Hepatocyte (in vitro differentiated cells): ENCODE results near the gene FNDC1. TPM values are rescaled to one million over a fixed set of nuclear protein-coding genes. Genes with fewer than 3 reads are reported as not detected.

ENCODE experiments used
- DNase-seq: peaks from one replicate; pipeline ENCODE4 v3.0.0-alpha.2; 2016; ENCODE audit warnings: low spot score
- H2AFZ ChIP-seq: fragments of 200-600 bp; sonication (generic); 2 replicates; pipeline ENCODE4 v1.6.0; 2016; ENCODE audit warnings: antibody characterized with exemption, mild to moderate bottlenecking
- H3K27ac ChIP-seq: fragments of 200-600 bp; sonication (generic); 2 replicates; pipeline ENCODE4 v1.5.1; 2016; ENCODE audit warnings: mild to moderate bottlenecking
- H3K27me3 ChIP-seq: fragments of 200-600 bp; sonication (generic); 2 replicates; pipeline ENCODE4 v1.6.1; 2016
- H3K36me3 ChIP-seq: fragments of 200-600 bp; sonication (generic); replicated peaks from 2 replicates; pipeline ENCODE4 v1.5.1; 2016; ENCODE audit warnings: low read depth; ENCODE audit not compliant: insufficient read depth
- H3K4me1 ChIP-seq: fragments of 200-600 bp; sonication (generic); 2 replicates; pipeline ENCODE4 v1.5.1; 2016; ENCODE audit warnings: mild to moderate bottlenecking, moderate library complexity; ENCODE audit not compliant: insufficient read depth
- H3K4me2 ChIP-seq: fragments of 200-600 bp; sonication (generic); 2 replicates; pipeline ENCODE4 v1.6.0; 2016
- H3K4me3 ChIP-seq: fragments of 200-600 bp; sonication (generic); 2 replicates; pipeline ENCODE4 v1.5.1; 2016; ENCODE audit warnings: mild to moderate bottlenecking
- H3K79me2 ChIP-seq: fragments of 200-600 bp; sonication (generic); 2 replicates; pipeline ENCODE4 v1.6.0; 2017; ENCODE audit warnings: mild to moderate bottlenecking
- H3K9me2 ChIP-seq: fragments of 200-600 bp; sonication (generic); replicated peaks from 2 replicates; pipeline ENCODE4 v1.6.0; 2017; ENCODE audit warnings: mild to moderate bottlenecking; ENCODE audit not compliant: insufficient read depth
- H3K9me3 ChIP-seq: fragments of 200-600 bp; sonication (generic); 2 replicates; pipeline ENCODE4 v1.5.1; 2016; ENCODE audit warnings: low read depth, mild to moderate bottlenecking
- H4K20me1 ChIP-seq: fragments of 200-600 bp; sonication (generic); 2 replicates; pipeline ENCODE4 v1.6.0; 2016; ENCODE audit warnings: mild to moderate bottlenecking; ENCODE audit not compliant: insufficient read depth, poor library complexity, severe bottlenecking
- EZH2 ChIP-seq: fragments of 200-600 bp; sonication (generic); IDR thresholded peaks from 2 replicates; pipeline ENCODE4 v1.6.1; 2016; ENCODE audit warnings: antibody characterized with exemption, mild to moderate bottlenecking, borderline replicate concordance
- EZH2phosphoT487 ChIP-seq: fragments of 200-600 bp; sonication (generic); IDR thresholded peaks from one replicate; pipeline ENCODE4 v1.6.1; 2018; ENCODE audit warnings: antibody characterized with exemption, mild to moderate bottlenecking, low read depth, moderate library complexity; ENCODE audit not compliant: unreplicated experiment, severe bottlenecking
- WGBS: methylation state at CpG from one replicate; pipeline ENCODE4 v1.1.6; 2016; ENCODE audit warnings: low lambda C conversion rate; ENCODE audit errors: missing lambda C conversion rate; 5-methylcytosine and 5-hydroxymethylcytosine counted together
- polyA plus RNA-seq: library from polyadenylated mRNA; unstranded; fragments of >200 nt; fragmentation: Nextera tagmentation; extraction: Ambion mirVana; gene quantifications from 2 replicates; pipeline ENCODE4 v1.2.1, GENCODE V29; 2016
- total RNA-seq: library from RNA; depleted of rRNA; stranded (reverse); fragments of >200 nt; gene quantifications from 2 replicates; pipeline ENCODE4 v1.2.3, GENCODE V29; 2014
- TF ChIP-seq, protein P1 (sequence below): fragments of 200-600 bp; sonication (generic); IDR thresholded peaks from 2 replicates; pipeline ENCODE4 v1.5.1; 2016; ENCODE audit warnings: antibody characterized with exemption, mild to moderate bottlenecking; ENCODE audit not compliant: poor library complexity

Gene FNDC1
- total and polyA plus RNA-seq, 2 experiments from 2014 or later: 1.3 to 1.7 TPM

DNA sequence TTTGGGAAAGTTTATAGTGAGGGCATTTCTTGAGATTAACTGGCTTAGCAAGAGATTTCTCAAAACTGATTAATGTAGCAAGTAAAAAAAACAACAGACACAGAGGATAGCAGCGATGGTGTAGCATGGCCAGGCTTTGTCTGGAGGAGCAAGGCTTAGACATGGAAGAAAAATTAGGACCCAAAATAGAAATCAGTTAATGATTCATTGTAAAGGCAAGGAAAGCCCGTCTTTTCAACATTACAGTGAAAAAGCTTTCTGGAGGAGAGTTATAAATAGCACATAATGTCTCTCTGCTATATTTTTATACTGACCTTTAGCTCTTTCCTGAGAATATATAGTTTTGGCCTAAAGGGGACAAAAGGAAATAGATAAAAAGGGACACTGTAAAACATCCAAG, 45.1 kb downstream of the FNDC1 start:
- Histone ChIP-seq H3K27me3 (no peaks in the 10 kb centered on the region), H3K4me3 (no peak overlapping the region), H3K4me1 (no peaks in the 10 kb centered on the region), H3K9me3 (no peaks in the 10 kb centered on the region), H2AFZ (no peak overlapping the region), H3K27ac (no peak overlapping the region), H3K79me2 (no peaks in the 10 kb centered on the region), H3K4me2 (no peak overlapping the region), H3K36me3 (no peaks in the 10 kb centered on the region), H3K9me2 (no peaks in the 10 kb centered on the region), H4K20me1 (no peaks in the 10 kb centered on the region)
- WGBS: 79% methylated on average over 2 of the region's 2 CpGs
- TF ChIP-seq EZH2phosphoT487: no peak
- TF ChIP-seq, protein P1, sequence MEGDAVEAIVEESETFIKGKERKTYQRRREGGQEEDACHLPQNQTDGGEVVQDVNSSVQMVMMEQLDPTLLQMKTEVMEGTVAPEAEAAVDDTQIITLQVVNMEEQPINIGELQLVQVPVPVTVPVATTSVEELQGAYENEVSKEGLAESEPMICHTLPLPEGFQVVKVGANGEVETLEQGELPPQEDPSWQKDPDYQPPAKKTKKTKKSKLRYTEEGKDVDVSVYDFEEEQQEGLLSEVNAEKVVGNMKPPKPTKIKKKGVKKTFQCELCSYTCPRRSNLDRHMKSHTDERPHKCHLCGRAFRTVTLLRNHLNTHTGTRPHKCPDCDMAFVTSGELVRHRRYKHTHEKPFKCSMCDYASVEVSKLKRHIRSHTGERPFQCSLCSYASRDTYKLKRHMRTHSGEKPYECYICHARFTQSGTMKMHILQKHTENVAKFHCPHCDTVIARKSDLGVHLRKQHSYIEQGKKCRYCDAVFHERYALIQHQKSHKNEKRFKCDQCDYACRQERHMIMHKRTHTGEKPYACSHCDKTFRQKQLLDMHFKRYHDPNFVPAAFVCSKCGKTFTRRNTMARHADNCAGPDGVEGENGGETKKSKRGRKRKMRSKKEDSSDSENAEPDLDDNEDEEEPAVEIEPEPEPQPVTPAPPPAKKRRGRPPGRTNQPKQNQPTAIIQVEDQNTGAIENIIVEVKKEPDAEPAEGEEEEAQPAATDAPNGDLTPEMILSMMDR: no peak
- no peak for TF ChIP-seq EZH2
- DNase-seq: no peak

DNA sequence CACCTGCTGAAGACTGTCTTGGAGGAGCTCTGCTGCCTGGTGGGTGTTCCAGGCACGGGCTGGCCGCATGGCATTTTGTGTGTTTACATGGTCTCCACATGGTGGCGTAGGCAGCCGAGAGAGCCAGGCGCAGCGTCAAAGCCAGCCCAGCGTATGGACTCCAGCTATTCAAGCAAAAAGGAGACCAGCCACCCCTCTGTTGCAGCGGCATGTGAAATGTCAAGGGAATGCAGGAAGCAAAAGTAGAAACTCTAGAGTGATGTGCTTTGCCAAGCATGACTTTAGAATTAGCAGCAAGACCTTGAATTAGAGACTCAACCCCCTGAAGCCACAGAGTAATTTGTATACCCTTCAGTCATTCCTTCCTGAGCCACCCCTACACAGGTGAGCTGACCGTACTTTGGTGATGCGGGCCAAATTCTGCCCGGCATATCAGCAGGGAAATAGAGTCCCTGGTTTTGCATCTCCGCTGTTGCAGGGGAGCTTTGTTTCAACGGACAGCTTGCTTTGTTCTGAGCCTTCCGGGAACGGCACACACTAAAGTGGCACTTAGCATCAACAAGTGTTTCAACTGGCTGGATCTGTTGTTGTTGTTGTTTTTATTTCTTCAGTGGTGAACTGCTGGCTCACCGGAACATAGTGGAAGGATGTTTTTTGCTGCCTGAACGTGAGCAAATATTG, 48.5 kb downstream of the FNDC1 start:
- Histone ChIP-seq H3K4me3 (no peak overlapping the region), H3K27ac (no peak overlapping the region), H3K4me1 (no peaks in the 10 kb centered on the region), H3K9me2 (no peaks in the 10 kb centered on the region), H3K9me3 (no peaks in the 10 kb centered on the region), H3K79me2 (no peaks in the 10 kb centered on the region), H3K27me3 (peaks cover 7% of the 10 kb centered on the region), H2AFZ (no peak overlapping the region), H3K4me2 (no peak overlapping the region), H4K20me1 (no peaks in the 10 kb centered on the region), H3K36me3 (no peaks in the 10 kb centered on the region)
- peak; percentile 65 for DNase-seq
- TF ChIP-seq, protein P1: peak; percentile 53
- TF ChIP-seq EZH2: no peak
- WGBS: 53% methylated on average over 17 of the region's 17 CpGs

DNA sequence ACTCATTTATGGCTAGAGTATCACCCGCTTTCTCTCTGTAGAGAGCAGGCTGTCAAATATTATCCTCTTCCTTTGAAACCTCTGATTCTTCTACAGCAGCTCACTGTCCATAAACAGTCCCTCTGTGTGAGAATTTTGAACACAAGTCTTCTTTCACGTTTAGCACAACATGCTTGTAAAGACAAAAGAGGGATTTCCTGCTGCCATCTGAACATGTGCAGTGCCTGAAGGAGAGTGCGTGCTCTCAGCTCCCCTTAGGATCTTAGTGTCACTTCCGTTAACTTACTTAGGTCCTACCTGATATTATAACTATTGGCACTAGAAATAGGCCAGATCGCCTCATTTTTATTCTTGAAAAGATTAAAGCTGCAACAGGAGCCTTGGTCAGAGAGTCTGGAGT, 50.9 kb downstream of the FNDC1 start:
- peaks cover 7% of the 10 kb centered on the region for H3K27me3 ChIP-seq
- no peaks in the 10 kb centered on the region for H3K9me2 ChIP-seq
- H3K36me3 ChIP-seq: no peaks in the 10 kb centered on the region
- TF ChIP-seq EZH2 (no peak), EZH2phosphoT487 (no peak)
- TF ChIP-seq, protein P1: no peak
- no peaks in the 10 kb centered on the region for H3K4me1 ChIP-seq
- H4K20me1 ChIP-seq: no peaks in the 10 kb centered on the region
- no peaks in the 10 kb centered on the region for H3K79me2 ChIP-seq
- no peak overlapping the region for H3K4me3 ChIP-seq
- WGBS: 73% methylated on average over 5 of the region's 5 CpGs
- no peak for DNase-seq
- no peak overlapping the region for H3K4me2 ChIP-seq
- H3K9me3 ChIP-seq: no peaks in the 10 kb centered on the region
- no peak overlapping the region for H3K27ac ChIP-seq
- no peak overlapping the region for H2AFZ ChIP-seq
